GM21717 (cell line): ENCODE results near the gene ABHD8.

Experiments used
- ATAC-seq: cut with Tn5 transposase; IDR thresholded peaks from one replicate; pipeline ENCODE4 v1.9.1; 2021; ENCODE audit warnings: mild to moderate bottlenecking, moderate library complexity; ENCODE audit not compliant: unreplicated experiment

The ABHD8 gene

DNA sequence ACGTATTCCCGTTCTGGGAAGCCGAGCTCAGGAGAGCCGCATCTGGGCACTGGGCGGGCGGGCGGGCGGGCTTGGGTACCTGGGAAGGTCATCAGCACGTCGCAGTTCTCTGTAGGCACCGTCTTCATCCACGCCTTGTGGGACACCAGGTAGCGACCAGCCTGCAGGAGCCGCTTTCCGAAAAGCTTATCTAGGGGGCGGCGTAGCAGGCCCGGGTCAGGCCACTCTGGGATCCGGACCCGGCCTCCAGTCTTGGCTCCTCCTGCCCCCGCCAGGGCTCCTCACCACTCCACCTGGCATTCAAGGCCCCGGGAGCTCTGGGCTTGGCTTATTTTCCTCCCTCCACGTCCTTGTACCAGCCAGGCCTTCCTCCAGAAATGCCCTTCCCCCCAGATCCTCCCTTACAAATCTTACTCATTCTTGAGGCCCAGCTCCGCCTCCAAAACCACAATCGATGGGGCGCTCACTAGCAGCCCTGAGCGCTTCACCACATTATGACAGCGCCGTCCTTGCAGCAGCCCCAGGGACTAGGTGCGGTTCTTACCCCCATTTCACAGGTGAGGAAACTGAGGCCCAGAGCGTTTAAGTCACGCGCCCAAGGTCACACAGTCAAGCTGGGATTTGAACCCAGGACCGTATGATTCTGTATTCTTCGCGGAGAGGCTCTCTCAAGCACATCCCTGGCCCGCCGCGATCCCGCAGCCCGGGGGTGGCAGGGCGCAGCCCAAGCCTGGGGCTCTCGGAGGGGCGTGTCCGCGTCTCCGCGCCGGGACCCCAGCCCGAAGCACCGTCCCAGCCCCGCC is 30.6 kb upstream of the ABHD8 start:
- no peak for ATAC-seq

DNA sequence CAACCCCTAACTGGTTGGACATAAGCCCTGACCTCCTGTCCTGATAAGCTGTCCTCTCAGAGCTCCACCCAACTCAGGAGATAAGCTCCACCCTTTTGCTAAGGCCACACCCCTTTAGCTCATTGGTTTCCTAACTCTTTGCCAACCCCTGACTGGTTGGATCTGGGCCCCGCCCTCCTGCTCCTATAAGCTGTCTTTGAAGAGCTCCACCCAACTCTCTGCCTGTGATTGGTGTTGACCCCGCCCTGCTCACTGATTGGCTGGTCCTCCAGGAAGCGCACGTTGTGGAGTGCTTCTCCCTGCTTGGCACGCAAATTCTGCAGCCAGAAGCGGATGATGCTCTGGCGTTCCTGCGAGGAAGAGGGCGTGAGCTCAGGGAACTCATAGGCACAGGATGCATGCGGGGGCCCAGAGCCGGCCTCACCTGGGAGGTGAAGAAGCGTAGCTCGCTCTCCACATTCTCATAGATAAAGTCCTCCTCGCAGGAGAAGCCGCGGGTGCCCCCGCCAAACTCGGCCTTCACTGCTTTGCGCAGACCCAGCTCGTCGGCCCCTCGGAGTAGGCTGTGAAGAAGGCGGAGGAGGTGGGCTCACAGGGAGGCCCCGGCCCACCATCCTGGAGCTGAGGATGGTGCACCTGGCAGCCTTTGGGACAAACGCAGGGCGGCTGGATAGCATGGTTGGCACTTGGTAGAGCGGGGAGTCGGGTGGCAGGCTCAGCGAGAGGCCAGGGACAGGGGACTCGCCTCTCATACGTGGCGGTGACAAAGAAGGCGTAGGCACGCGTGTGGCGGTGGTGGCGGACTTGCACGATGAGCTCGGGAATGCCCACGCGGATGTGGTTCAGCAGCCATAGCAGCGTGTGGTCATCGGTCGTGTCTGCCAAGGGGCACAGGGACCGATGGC is 29.7 kb upstream of the ABHD8 start:
- no peak for ATAC-seq

DNA sequence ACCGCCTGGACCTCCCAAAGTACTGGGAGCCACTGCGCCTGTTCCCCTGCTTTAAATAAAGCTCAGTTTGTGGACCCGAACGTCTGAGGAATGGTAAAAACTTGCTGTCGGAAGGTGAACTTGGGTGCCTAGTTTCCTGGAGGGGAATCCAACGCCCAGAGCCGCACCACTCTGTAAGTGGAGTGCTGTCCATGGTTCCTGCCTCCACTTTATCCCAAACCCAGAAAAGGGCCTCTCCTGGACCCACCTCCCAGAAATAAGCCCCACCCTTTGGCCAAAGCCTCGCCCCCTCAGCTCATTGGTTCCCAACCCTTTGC is 29.1 kb upstream of the ABHD8 start:
- ATAC-seq: no peak

DNA sequence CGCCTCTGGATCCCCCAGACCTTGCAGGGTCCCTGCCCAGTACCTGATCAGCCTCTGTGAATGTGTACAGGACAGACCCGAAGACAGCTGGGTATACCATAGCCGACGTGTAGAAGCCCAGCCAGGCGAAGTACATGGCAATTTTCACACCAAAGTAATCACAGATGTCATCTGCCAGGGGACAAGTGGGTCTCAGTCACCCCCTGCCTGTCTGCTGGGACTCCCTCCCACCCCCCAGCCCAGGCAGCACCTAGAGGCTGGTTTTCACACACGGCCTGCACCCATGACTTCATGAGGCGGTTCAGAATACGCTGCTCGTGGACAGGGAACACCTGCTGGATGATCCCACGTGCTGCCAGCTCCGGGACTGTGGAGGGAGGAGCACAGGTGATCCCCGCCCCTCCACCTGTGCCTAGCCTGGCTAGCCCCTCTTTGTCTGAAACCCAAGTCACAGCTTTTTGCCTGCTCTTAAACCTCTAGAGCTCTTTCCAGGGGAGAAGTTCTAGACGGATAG is 27.9 kb upstream of the ABHD8 start:
- no peak for ATAC-seq

DNA sequence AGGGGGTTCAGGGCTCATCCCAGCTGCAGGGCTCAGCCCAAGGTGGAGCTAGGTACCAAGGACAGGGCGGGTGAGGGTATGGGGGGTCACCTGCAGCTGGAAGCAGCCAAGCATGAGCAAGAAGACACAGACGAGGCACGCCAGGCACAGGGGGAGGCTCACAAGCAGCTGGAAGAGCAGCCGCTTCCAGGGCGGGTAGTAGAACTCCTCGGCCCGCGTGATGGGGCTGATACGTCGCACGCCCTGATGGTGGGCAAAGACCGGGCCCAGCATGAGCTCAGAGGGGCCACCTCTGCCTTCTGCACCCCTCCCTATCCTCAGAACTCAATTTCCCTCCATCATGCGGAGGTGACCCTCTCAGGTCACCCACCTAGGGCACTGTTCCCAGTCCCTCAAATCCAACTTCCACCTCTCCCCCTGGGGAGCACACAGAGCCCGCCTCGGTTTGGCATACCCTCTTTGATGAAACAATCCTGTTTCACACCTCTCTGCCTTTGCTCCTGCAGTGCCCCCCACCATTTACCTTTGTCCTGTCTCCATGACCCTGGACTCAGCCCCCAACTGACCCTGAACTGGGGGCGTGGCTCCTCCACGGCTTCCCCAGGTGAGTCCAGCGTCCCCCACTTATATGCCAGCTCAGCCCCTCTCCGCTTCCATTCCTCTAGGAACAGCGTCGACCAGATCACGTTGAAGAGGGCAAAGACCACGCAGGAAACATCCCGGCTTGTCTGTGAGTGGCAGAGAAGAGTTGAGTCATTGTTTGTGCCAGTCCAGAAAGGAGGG is 27.2 kb upstream of the ABHD8 start:
- ATAC-seq: no peak

DNA sequence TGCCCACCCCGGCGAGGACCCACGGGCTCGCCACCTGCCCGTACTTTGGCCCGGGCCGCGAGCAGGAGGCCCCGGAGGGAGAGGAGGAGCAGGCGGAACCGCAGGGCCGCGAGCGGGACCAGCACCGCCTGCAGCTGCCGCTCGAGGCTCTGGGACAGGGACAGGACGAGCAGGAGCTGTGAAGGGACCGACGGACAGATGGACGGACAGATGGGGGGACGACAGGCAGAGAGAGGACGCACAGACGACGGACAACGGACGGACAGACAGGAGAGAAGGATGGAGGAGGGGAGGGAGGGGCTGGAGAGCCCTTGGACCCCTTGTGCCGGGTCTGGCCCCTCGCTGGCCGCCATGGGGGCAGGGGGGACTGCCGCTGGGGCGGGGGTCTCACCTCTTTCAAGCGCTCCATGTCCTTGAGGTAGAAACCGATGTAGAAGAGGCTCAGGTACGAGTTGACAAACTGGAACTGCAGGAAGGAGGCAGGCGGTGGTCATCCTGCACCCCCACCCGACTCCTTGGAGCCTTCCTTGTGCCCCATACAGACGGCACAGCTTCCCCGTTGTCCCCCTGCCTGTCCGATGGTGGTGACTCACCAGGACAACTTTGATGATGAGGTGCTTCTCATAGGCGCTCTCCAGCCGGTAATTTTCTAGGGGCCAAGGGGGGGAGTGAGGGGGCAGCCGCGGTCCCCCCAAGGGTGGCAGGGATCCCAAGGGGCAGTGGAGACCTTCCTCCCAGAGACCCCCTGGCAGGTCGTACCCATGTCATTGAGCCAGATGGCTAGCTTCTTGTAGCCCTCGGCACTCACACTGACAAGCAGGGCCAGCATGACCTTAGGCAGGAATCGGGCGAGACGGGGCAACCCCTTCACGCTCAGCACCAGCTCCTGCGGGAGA is 26.4 kb upstream of the ABHD8 start:
- no peak for ATAC-seq

DNA sequence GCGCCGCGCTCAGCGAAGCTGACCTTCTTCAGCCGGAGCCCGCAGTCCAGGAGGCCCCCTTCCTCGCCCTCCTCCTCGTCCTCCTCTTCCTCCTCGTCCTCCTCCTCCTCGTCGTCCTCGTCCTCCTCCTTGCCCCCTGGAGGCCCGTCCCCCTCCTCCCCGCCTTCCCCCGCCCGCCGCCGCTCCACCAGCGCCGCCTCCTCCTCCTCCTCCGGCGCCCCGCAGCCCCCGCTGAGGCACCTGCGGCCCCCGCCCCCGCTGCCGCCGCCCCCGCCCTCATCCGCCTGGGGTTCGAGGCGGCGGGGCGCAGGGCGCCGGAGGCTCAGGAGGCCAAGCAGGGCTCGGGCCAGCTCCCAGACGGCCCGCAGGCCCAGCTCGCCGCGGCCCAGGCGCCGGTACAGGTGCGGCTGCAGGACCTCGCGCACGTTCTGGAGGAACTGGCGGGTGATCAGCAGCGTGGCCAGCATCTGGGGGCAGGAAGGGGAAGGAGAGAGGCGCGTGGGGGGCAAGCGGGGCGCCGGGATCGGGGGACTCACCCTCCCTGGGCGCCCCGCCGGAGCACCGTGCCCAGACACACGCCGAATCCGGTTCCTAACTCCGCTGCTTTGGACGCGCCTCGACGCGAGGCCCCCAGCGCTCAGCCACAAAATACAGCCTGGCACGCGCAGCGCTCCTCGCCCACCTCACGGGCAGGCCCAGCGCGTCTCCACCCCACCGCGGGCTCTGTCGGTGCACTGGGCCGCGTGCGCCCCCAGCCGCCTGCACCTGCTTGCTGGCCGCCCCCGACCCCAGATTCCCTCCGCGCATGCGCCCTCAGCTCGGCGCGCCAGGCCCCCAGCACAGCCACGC is 25.5 kb upstream of the ABHD8 start:
- no peak for ATAC-seq

DNA sequence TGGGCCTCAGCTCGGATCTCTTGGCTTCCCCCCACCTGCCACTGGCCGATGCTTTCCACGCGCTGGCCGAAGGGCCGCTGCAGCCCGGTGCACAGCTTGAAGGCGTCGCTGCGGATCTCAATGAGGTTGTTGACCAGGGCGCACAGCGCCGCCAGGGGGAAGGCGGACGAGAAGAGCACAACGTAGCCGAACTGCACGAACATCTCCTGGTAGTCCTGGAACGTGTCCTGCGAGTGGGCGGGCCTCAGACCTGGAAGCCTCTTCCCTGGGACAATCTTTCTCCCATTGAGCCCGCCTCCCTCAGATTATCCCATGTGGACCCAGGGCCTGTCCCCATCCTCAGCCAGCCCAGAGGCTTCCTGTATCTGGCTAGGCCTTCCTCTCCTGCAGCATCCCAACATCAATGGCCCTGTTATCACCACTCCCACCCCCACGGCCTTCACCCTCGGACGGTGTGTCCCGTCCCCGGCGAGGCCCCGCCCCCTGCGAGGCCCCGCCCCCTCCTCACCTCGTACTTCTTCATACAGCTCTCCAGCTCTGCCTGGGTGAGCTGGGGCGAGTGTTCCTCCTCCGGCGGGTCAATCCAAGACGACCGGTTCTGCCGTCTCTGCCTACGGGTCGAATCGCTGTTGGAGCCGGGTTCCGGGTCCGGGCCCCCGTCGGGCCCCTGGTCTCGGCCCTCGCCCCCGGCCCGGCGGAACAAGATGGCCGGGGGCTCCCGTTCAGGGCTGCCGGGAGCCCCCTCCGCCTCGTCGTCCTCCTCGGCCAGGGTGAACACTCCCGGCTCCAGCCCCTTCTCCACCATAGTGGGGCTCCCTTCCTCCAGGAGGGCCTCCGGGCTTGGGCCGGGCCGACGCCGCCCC is 24.7 kb upstream of the ABHD8 start:
- no peak for ATAC-seq

DNA sequence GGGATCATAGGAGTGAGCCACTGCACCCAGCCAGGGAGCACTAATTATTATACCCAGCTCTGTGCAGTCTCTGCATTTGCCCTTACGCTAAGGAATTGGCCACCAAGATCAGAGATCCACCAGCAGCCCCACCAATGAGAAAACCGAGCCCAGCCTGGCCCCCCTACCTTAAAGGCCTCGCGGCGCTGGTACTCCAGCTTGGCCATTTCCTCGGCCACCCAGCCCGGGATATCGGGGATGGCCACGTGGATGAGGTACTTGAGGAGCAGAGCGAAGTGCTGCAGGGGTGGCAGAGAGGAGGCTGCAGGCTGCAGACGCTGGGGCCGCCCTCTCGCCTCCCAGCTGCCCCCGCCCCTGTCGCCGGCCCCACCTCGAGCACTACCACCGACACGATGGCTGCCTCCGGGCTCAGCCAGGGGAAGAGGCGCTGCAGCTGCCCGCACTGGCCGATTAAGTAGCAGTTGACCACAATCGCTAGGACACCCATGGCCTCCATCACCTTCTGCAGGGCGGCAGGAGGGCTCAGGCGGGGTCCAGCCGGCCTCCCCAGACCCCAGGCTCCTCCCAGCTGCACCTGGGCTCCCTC is 23.9 kb upstream of the ABHD8 start:
- no peak for ATAC-seq

DNA sequence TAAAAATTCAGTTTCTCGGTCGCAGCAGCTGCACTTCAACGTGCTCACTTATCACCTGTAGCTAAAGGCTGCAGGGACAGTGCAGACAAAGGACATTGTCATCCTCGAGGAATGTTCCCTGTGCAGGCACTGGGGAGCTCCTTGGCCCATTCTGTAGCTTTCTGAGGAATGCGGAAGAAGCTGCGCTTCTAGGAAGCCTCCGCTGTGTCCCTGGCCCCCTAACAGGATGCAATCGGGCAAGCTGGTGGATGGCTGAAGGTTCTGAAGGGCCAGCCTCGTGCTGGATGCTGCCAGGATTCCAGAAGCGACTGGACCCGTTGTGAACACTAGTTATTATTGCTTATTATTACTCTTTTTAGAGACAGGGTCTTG is 23.4 kb upstream of the ABHD8 start:
- no peak for ATAC-seq

DNA sequence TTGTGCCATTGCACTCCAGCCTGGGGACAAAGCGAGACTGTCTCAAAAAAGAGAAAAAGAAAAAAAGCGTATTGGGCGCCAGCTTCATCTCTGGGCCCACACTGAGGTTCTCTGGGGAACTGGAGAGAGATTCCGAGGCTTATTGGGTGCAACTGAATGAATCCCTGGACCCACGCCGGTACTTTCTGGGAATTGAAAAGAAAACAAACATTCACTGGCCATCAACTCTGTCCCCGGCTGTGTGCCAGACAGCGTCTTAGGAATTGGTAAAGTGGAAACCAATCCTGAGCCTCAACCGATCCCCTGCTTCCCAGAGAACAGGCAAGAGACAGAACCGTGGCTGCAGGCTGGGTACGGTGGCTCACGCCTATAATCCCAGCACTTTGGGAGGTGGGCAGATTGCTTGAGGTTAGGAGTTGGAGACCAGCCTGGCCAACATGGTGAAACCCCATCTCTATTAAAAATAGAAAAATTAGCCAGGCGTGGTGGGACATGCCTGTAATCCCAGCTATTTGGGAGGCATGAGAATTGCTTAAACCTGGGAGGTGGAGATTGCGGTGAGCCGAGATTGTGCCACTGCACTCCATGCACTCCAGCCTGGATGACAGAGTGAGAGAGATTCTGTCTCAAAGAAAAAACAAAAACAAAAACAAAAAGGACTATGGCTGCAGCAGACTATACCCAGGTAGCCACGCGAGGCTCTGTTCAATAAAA is 22.8 kb upstream of the ABHD8 start:
- ATAC-seq: no peak

DNA sequence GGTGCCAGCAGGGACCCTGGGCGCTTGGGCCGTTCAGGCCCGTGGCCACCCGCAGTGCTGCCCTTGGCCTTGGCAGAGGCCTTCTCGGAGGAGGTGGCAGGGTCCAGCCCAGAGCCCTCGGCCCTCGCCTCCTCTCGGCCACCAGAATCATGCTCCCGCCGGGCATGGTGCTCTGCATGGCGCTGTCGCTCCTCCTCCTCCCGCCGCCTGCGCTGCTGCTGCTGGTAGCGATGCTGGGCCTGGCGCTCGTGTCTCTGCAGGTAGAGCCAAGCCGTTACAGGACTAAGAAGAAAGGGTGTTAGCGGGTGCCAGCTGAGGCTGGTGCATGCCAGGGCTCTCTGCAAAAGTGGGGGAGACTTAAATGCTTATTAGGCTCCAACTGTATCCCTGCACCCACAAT is 21.9 kb upstream of the ABHD8 start:
- no peak for ATAC-seq

DNA sequence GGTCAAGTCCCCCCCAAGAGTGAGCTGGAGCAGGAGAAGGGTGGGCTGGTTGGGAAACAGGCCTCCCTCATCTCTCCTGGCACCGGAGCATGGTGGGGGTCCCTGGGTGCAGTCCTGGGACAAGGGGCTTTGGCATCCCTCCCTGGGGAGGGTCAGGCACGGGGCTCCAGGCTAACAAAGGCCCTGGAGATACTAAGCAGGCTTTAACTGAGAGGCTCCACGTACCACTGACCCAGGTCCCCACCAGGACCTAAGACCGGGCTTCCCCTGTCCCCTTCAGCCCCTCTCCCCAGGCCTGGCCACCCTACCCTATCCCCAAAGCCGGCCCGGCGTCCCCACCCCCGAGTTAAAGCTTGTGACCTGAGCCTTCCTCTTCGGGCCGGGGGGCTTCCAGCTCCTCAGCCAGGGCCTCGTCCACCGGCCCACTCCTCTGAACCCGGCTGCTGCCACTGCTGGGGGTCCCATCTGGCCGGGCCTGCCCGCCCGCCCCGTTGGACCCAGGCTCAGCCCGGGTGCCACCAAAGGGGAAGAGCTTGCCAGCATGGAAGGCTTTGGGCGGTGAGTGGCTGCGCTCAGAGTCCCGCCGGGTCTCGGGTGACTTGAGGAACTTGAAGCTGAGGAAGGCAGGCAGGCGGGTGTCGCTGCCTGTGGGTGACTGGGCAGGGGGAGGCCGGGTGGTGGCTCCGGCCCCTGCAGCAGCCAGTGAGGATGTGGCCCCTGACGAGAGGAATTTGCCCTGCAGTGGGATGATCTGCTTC is 21.3 kb upstream of the ABHD8 start:
- ATAC-seq: no peak

DNA sequence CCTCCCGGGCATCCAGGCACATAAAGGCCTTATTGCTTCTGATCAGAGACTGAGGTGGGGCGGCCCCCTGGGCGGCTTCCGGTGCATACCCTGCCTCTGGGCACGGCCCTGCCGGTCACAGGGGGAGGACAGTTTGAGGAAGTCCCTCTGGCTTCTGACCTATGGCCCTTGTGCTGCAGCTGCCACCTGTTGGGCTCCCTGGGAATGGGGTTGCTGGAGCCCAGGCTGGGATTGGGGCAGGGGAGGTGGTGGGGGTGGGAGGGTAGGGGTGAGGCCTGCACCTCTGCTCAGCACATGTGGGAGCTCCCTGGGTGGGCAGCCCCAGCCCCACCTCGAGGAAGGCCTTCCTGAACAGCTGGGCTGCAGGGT is 20.7 kb upstream of the ABHD8 start:
- ATAC-seq: no peak

DNA sequence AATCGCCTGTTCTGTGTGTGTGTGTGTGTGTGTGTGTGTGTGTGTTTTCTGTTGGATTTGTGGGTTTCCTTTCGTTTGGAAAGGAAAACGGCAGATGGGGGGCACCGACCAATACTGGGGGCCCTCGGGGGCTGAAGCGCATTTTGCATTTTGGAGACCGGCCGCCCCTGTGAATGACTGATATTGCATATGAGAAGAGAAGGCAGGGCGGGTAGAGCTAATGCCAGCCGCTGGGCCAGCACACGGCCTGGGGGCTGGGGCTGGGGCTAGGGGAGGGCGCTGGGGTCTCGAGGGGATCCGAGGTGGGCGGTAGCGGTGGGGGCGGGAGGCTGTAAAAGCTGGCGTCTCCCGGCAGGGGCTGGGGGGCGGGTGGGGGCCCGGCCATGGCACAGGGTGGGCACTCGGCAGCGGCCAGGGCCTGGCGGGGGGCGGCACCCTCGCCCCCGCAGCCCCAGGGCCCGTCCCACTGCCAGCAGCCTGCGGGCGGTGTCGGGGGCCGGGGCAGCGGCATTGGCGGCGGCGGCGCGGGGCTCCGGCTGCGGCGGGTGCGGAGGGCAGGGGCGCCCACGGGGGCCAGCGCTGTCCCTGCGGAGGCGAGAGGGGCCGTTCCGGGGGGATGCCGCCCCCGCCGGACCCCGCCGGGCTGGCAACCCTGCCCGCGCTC is 20.2 kb upstream of the ABHD8 start:
- no peak for ATAC-seq

DNA sequence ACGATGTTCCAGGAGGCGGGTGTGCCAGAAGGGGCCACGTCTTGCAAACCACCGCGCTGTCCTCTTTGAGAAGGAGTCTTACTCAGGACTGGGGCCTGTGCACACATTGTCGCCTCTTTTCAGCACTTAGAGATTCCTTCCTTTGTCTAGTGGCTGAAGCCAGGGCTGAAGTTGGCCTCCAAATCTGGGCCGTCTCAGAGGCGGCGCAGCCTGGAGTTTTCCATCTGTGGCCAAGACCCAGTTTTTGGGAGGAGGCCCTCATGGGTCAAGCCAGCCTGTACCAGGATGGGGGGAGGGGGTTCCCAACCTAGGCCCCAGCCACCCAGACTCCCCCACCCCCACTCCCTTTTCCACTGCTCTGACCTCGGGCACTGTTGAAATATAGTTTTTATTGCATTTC is 19.6 kb upstream of the ABHD8 start:
- no peak for ATAC-seq
